NCI-H2171 (cell line): ENCODE measurements around the gene NECTIN1.

Source experiments
- DNase-seq: peaks from one replicate; lab custom pipeline; 2025; lab: John Stamatoyannopoulos, UW

Gene NECTIN1

DNA sequence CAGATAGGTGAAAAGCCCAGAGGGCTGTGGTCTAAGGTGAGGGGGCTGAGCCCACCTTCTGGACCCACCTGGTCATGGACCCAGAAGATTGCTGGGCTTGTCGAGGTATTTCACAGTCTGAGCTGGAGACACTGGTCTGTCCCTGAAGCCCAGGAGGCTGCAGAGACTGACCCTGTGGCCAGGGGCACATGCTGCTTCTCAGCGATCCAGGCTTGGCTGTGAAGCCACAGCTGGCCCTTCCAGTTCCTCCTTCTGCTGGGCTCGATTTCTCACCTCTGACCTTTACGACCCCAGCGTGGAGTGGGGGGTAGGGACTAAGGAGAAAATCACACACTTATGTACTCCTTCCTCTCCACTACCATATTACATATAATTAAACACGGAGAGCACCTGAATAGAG lies 88.5 kb downstream of the NECTIN1 start:
- no peak for DNase-seq

DNA sequence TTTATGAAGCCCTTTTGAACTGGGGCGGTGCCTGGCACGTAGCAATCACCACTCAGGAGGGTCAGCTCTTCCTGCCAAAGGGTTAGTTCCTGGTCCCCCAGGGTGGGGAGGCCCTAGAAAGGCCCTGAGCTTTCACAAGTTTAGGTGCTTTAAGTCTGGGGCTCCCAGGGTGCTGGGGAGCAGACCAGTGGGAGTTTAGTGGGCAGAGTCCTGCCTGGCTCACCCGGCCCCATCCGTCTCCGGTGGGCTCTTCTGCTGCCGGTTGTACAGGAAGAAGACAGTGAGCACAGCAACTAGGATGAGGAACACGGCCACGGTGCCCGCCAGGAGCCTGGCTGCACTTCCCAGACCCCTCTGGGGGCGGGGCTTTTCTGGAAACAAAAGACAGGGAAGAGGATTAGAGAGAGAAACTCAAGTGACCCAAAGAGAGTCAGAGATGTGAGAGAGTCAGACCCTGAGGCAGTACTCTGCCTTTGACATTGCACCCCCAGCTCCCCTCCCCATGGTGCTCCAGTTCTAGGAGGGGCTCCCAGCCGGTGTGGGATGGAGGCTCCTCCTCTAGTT lies 89.3 kb downstream of the NECTIN1 start:
- no peak for DNase-seq

DNA sequence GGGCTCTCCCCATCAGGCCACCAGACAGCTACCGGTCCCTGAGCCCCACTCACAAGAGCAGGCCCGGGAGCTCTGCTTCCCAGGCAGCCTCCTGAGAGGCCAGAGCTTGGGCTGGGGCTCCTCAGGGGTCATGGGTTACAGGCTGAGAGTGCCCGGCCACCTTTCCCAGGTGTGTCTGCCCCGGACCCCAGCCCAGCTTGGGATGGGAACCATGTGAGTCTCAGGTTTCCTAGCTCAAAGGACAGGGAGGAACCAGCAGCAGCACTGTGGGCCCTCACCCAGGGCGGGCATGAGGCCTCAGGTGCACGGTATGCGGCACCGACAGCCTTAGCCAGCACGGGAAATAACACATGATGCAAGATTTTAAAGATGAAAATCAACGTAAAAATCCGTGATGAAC lies 90.1 kb downstream of the NECTIN1 start:
- DNase-seq, result no peak

- DNase-seq, result no peak
Measured at GRCh38 chr11:119637481-119637880, 91.5 kb downstream of the NECTIN1 start.

GRCh38 chr11:119635776-119636175 lies 93.2 kb downstream of the NECTIN1 start:
- no peak for DNase-seq

DNA sequence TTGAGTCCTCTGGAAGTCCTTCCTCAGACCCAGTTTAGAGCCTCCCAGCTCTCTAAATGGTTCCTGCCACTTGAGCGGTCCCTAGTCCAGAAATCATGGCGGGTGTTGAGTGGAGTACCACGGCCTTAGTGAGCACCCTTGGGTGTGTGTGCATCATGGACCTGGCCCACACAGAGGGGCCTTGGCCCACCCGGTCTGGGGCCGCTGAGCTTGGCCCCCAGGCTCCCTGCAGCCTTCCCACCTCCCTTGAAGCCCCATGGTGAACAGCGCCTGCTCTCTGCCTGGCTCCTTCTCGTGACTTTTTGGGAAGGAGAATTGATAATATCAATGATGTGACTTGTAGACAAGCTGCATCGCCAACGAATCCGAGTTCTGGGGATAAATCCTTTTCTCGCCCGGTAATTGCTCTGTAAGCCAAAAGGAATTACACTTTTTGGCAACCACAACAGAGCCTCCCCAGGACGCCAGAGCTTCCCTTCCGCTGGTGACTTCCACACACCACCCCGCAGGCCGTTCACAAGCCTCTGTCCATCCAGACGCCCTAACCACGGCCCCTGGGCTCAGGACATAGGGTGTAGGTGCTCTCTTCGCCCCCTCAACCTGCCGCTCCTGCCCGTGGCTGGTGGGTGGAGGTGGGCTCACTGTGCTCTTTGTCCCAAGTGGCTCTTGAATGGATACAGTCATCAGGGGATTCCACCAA lies 93.8 kb downstream of the NECTIN1 start:
- no peak for DNase-seq

GRCh38 chr11:119634301-119634700 lies 94.7 kb downstream of the NECTIN1 start:
- DNase-seq, result no peak

- DNase-seq, result no peak
Measured at GRCh38 chr11:119629834-119630624, 99.0 kb downstream of the NECTIN1 start.

DNA sequence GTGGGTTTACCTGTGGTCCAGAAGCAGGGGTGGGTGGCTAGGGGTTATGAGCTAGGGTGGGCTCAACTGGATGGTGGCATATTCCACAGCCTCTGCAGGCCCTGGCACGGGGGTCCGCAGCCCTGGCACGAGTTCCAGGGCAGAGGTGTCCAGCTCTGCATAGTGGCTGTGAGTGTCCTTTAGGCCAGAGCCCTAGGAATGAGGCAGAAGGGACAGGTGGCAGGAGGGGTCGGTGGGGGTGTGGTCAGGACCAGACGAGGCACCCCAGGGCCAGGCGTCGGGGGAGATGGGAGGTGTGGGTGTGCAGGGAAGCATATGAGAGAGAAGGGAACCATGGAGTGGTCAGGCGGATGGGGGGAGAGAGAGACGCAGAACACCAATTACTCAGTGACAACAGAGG lies 99.9 kb downstream of the NECTIN1 start:
- DNase-seq, result no peak

DNA sequence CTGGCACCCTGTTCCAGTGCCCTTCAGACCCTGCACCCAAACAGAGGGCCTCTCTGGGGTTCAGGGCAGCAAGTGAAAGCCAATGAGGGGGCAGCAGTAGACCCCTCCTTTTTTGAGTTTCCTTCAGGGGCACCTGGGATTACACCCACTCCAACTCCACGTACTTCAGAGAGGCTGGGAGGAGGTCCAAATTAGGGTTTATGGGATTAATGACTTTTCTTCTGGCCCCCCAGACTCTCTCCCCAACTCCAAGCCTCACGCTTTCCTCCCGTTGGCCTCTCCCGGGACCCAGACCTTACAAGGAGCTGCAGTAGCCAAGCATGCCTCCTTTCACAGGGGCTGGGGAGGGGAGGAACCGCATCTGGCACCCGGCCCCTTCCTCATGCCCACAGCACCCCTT lies 101.7 kb downstream of the NECTIN1 start:
- no peak for DNase-seq

- DNase-seq, result no peak
Measured at GRCh38 chr11:119626871-119627270, 102.1 kb downstream of the NECTIN1 start.

DNA sequence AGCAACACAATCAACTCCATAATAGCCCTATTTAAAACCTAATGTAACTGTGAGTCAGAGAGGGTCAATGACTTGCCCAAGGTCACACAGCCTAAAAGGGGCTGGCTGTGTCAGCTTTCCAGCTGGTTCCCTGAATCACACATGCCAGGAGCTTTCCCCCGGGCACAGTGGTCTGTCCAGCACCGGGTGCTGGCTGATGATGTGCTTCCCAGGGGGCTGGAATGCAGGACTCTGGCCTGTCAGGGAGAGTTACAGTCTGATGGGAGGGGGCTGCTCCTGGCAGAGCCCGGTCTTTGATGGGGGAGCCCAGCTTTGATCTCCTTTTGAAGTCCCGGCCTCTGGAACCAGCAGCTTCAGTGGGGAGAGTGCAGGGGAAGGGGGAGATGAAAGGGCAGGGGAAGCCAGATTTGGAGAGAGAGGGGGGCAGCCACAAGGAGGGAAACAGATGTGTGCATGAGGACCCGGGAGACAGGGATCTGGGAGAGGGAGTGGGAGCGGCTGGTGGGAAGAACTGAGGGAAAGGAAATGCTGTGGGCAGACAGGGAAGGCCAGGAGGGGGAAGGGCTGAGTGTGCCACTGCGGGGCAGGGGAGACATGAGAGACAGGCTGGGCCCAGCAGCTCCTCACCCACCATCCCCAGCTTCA lies 102.7 kb downstream of the NECTIN1 start:
- no peak for DNase-seq

GRCh38 chr11:119625206-119625978 lies 103.6 kb downstream of the NECTIN1 start:
- no peak for DNase-seq

- DNase-seq, result no peak
Measured at GRCh38 chr11:119624629-119625028, 104.4 kb downstream of the NECTIN1 start.

- no peak for DNase-seq
Measured at GRCh38 chr11:119624102-119624615, 104.8 kb downstream of the NECTIN1 start.

GRCh38 chr11:119623682-119624081 lies 105.3 kb downstream of the NECTIN1 start:
- no peak for DNase-seq

DNA sequence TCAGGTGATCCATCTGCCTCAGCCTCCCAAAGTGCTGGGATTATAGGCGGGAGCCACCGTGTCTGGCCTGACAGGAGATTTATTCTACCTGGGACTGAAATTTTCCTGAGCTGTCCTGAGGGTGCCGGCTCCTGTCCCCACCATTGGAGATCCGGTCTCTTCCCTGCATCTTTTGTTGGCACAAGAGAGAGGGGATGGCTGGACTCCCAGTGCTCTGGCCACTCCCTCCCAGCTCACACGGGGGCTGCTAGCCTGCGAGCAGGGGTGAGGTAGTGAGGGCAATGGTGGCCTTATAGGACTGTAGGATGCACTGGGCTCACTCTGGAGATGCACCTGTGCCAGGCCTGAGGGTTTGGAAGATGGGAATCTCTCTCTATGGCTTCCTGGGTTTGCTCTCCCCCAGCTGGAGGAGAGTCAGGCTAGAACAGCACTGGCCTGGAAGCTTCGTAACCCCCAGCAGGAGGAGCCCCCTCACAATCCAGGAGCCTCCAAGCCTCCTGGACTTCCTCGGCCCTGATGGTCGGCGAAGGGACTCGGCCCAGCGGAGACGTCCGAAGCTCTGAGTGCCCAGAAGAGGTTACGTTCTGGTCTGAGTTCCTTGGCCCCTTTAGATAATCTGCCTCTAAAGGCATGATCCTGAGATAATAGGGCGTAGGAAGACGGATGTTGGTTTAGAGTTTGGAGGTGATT lies 106.4 kb downstream of the NECTIN1 start:
- no peak for DNase-seq

- no peak for DNase-seq
Measured at GRCh38 chr11:119619665-119620064, 109.3 kb downstream of the NECTIN1 start.

DNA sequence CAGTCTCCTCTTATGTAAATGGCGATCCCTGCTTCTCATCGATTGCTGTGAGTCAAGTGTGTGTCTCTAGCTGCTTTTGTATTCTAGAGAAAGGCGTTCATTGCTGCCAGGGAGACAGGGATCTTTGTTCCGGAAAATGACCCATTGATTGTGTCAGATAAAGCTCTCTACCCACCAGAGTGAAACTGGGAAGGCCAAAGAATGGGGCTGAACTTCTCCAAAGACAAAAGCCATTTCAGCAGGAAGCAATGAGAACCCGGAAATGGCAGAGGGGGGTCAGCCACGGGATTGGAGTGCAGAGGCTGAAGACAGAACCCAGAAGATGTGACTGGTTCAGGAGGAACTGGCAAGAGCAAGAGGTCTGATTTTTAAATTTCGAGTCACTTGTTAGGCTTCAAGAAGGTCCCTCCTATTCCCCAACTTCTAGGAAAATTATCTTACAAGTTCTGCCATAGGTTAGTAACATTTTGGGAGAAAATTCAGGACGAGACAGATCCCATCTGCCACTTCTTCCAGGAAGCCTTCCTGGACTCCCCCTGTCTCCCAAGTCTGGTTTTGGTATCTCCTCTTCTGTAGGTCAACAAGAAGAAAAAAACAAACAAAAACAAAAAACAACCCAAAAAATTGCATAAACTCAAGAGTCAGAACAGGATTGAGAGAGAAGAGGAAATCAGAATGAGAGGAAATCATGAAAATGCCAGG lies 110.6 kb downstream of the NECTIN1 start:
- no peak for DNase-seq

GRCh38 chr11:119617340-119617713 lies 111.7 kb downstream of the NECTIN1 start:
- no peak for DNase-seq
